Testis (tissue), 2 donors: Measurements from ENCODE around the gene C16orf82.

Experiments
- POLR2A ChIP-seq: fragments of 450-650 bp; IDR thresholded peaks from one replicate; pipeline ENCODE4 v1.6.1; 2017; ENCODE audit warnings: antibody characterized with exemption, mild to moderate bottlenecking, moderate library complexity
- TF ChIP-seq, protein P1 (sequence below), 3 experiments: fragments of 450-650 bp in 2 of 3; fragments of 200-600 bp in 1 of 3; sonication (generic) in 1 of 3; IDR thresholded peaks; one replicate each; pipeline ENCODE4 v1.5.1; 2016 to 2019; ENCODE audit warnings: antibody characterized with exemption in 3 of 3, mild to moderate bottlenecking in 2 of 3, moderate library complexity in 1 of 3

DNA sequence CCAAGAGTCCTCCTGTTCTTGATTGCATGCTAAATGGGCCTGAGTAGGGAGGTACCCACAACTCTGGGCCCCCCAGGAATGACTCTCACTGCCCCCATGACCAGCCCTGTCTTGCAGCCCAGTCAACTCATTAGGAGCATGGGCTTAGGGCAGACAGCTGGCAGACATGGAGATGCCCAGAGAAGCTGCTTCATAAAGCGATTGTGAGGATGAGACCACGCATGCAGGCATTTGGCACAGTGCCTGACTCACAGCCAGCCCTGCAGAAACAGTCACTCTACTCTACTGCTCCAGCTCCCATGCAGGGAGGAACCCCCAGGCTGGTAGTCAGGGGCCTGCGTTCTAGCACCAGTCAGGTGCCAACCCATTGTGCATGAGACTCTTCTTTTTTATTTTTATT, 8.4 kb upstream of the C16orf82 start:
- TF ChIP-seq, protein P1, sequence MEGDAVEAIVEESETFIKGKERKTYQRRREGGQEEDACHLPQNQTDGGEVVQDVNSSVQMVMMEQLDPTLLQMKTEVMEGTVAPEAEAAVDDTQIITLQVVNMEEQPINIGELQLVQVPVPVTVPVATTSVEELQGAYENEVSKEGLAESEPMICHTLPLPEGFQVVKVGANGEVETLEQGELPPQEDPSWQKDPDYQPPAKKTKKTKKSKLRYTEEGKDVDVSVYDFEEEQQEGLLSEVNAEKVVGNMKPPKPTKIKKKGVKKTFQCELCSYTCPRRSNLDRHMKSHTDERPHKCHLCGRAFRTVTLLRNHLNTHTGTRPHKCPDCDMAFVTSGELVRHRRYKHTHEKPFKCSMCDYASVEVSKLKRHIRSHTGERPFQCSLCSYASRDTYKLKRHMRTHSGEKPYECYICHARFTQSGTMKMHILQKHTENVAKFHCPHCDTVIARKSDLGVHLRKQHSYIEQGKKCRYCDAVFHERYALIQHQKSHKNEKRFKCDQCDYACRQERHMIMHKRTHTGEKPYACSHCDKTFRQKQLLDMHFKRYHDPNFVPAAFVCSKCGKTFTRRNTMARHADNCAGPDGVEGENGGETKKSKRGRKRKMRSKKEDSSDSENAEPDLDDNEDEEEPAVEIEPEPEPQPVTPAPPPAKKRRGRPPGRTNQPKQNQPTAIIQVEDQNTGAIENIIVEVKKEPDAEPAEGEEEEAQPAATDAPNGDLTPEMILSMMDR (IDR thresholded peaks at IDR 0.05): no peak
- no peak for TF ChIP-seq POLR2A
